Measurements from ENCODE around the gene IL10RA. TPM values are rescaled to one million over a fixed set of nuclear protein-coding genes. Genes with fewer than 3 reads are reported as not detected.

The IL10RA gene
- total and polyA plus RNA-seq, 2 of the 4 experiments (the other 2 are of a cell fraction), result 0.12 TPM; not detected in 1

DNA sequence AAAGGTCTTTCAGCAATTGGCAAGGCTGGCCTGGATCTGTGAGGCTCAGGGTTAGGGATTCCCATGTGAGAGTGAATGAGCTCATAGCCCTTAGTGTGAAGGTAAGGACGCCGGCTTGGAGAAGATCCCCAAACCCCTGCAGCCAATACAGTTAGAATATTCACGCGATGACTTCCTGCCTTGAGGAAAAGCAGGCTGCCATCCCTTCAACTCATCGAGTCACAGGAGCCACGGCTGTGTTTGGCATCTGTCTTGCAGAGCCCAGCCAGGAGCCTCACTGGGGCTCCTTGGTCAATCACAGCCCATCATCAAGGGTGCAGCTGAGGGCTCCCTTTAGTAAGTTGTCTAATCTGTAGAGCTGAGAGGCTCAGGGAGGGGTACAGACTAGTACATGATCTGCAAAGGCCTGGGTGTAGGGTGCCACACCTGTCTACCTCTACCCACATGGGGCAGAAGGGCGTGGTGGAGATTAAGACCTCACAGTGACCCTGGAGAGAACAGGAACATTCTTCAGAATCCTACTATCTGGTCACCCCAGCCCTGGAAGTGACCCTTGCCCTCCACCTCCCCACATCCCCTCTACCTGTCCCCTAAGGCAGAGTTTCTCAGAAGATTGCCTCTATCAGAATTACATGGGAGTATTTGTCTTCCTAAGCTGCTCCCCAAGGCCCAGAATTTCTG is 18.5 kb downstream of the IL10RA start:
- Histone ChIP-seq H3K4me3 (ENCODE audit: insufficient read depth, low read depth, low read length) (no peak overlapping the region), H3K4ac (ENCODE audit: low read depth, low read length) (no peak overlapping the region), H4K8ac (ENCODE audit: low read depth in 2 of 2, low read length in 2 of 2) (no peak overlapping the region), H2AFZ (replicated peaks; ENCODE audit: low read length, poor library complexity) (no peak overlapping the region), H3K4me1 (ENCODE audit: control insufficient read depth, insufficient read depth, low read length) (no peaks in the 10 kb centered on the region), H3K27me3 (ENCODE audit: control insufficient read depth, insufficient read depth, low read length) (no peaks in the 10 kb centered on the region), H3K27ac (ENCODE audit: insufficient read depth, low read length) (no peak overlapping the region), H3K9me1 (ENCODE audit: insufficient read depth, low read length) (no peaks in the 10 kb centered on the region), H2BK120ac (ENCODE audit: low read depth, low read length) (no peak overlapping the region), H3K9ac (ENCODE audit: low read depth, low read length) (no peak overlapping the region), H3K9me3 (ENCODE audit: control insufficient read depth, insufficient read depth, low read length) (no peaks in the 10 kb centered on the region), H2AK5ac (ENCODE audit: low read depth, low read length) (no peak overlapping the region), H2BK5ac (ENCODE audit: low read depth, low read length, poor library complexity, severe bottlenecking) (no peak overlapping the region), H3K23ac (ENCODE audit: low read depth, low read length) (no peak overlapping the region), H4K91ac (ENCODE audit: insufficient read depth, low read depth, low read length) (no peak overlapping the region), H4K20me1 (ENCODE audit: insufficient read depth, low read length) (no peaks in the 10 kb centered on the region), H3K14ac (replicated peaks; ENCODE audit: low read depth, low read length) (no peak overlapping the region), H2AK9ac (replicated peaks; ENCODE audit: low read depth, low read length, poor library complexity) (no peak overlapping the region), H4K5ac (ENCODE audit: low read depth, low read length) (no peak overlapping the region), H2BK20ac (ENCODE audit: low read depth, low read length) (no peak overlapping the region), H3K79me1 (ENCODE audit: low read depth in 1 of 2, low read length in 2 of 2) (no peaks in the 10 kb centered on the region), H2BK15ac (ENCODE audit: low read depth, low read length) (no peak overlapping the region), H3K4me2 (ENCODE audit: low read depth, low read length) (no peak overlapping the region), H3K18ac (ENCODE audit: low read depth, low read length) (no peak overlapping the region), H3K36me3 (ENCODE audit: control insufficient read depth, insufficient read depth, low read length) (no peaks in the 10 kb centered on the region), H3K56ac (ENCODE audit: extremely low read depth, insufficient read depth, low read length) (no peak overlapping the region)
- intact Hi-C loops (cut with micrococcal nuclease) (no loop called here), dilution Hi-C loops (cut with HindIII; ENCODE audit: low sequenced_read_pairs, unreplicated experiment) (no loop called here), in situ Hi-C loops (cut with MboI; ENCODE audit: low sequenced_read_pairs) (no loop called here)
- ChIA-PET CTCF (no interaction called here), POLR2A (ENCODE audit: unreplicated experiment) (no interaction called here)
- DNase-seq (no peak), ATAC-seq (ENCODE audit: low read depth) (no peak)
- TF ChIP-seq SMC3 (IDR thresholded peaks at IDR 0.05; ENCODE audit: low read depth, low read length), result no peak
- BruUV-seq (replicated peaks), result no TSS peak
- no CpG with 5 or more reads among the region's 7 CpGs for WGBS, 2 experiments (ENCODE audit: extremely low coverage in 2 of 2, insufficient read length in 1 of 2)
